ENCODE measurements around the gene EPHB2. TPM values are rescaled to one million over a fixed set of nuclear protein-coding genes. Genes with fewer than 3 reads are reported as not detected.

Gene EPHB2
- total RNA-seq, 2 experiments from 2014 or later: 0.08 TPM; not detected in 1

DNA sequence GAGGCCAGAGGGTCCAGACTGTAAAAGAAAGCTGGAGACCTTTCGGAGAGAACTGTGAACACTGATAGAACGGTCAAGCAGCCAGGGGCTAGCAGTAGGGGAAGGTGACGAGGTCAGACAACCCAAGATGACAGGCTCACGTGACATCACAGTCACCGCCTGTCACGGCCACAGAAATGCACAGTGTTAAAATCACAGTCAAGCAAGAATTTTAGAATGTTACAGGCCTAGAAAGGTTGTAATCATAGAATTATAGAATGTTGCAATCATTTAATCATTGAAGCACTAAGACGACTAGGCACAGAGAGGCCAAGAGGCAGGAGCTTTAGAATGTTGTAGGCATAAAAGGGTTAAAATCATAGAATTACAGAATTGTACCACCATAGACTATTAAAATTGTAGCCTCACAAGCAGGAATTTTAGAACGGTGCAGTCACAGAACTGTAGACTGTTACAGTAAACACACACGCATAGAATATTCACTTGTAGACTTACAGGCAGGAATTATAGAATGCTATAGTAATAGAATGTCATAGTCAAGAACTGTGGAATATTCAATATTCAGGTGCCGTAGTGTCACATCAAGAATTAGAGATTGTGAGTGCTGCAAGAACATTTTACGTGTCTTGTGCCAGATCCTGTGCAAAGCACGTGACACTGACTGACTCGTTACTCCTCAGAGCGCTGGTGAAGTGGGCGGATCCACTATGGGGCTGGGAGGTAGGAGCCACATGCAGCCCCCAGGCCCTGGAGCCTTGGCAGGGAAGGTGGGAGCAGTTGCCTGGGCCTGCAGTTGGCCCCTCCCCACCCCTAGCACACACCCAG is 118.1 kb downstream of the EPHB2 start:
- DNase-seq (no peak), ATAC-seq (ENCODE audit: poor library complexity) (no peak)
- no peaks in the 10 kb centered on the region for H3K36me3 Mint-ChIP-seq (ENCODE audit: low read depth)
- Histone ChIP-seq H3K4me1 (ENCODE audit: insufficient read depth, low read length) (no peaks in the 10 kb centered on the region), H3K27ac (ENCODE audit: low read depth in 1 of 2, low read length in 2 of 2) (no peak overlapping the region), H3K9me3 (ENCODE audit: control insufficient read depth in 1 of 2, insufficient read depth in 1 of 2, low read length in 2 of 2) (no peaks in the 10 kb centered on the region), H3K36me3 (ENCODE audit: insufficient read depth, low read length) (no peaks in the 10 kb centered on the region), H3K4me3 (ENCODE audit: low read length) (no peak overlapping the region), H3K27me3 (ENCODE audit: control insufficient read depth in 1 of 2, insufficient read depth in 2 of 2, low read length in 2 of 2) (peaks cover 0 to 5% of the 10 kb centered on the region in 2 experiments)
- H3K4me3 Mint-ChIP-seq: no peak overlapping the region
- H3K27me3 Mint-ChIP-seq: peaks cover 16% of the 10 kb centered on the region
- H3K27ac Mint-ChIP-seq: no peak overlapping the region
- intact Hi-C loops (cut with DNase I, micrococcal nuclease): no loop called here
- H3K9me3 Mint-ChIP-seq: no peaks in the 10 kb centered on the region
- ChIA-PET CTCF (no interaction called here), POLR2A (no interaction called here)
- H3K4me1 Mint-ChIP-seq (ENCODE audit: low read depth): no peaks in the 10 kb centered on the region
- TF ChIP-seq, protein P1, sequence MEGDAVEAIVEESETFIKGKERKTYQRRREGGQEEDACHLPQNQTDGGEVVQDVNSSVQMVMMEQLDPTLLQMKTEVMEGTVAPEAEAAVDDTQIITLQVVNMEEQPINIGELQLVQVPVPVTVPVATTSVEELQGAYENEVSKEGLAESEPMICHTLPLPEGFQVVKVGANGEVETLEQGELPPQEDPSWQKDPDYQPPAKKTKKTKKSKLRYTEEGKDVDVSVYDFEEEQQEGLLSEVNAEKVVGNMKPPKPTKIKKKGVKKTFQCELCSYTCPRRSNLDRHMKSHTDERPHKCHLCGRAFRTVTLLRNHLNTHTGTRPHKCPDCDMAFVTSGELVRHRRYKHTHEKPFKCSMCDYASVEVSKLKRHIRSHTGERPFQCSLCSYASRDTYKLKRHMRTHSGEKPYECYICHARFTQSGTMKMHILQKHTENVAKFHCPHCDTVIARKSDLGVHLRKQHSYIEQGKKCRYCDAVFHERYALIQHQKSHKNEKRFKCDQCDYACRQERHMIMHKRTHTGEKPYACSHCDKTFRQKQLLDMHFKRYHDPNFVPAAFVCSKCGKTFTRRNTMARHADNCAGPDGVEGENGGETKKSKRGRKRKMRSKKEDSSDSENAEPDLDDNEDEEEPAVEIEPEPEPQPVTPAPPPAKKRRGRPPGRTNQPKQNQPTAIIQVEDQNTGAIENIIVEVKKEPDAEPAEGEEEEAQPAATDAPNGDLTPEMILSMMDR (IDR thresholded peaks at IDR 0.05): no peak

DNA sequence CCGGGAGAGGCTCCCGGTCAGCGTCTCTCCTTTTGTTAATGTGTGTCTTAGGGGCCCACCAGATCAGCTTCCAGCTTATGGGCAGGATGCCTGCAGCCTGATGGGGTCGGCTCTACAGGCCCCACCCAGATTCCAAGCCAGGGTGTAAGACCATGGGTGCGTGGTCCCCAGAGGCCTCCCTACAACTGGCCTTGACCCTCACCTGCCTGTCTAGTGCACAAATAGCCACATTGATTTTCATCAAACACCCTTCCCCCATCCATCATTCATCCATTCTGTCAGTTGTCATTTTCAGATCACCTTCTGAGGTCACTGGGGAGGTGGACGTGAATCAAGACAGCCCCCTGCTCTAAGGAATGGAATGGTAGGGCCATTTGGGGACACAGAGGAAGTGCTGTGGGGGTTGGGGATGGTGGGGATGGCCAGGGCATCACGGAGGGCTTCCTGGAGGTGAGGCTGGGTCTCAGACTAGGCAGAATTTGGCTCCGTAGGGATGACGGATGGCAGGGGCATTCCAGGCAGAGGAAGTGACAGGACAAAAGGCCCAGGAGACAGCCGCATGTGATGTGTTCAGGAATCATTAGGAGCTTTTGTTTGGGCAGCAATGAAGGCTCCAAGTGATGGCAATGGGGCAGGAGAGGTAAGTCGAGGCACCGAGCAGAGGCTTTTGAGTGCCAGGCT is 118.8 kb downstream of the EPHB2 start:
- CTCF ChIA-PET: no interaction called here
- TF ChIP-seq, protein P1 (IDR thresholded peaks at IDR 0.05): no peak
- no peak overlapping the region for H3K27ac ChIP-seq (ENCODE audit: low read depth in 1 of 2, low read length in 2 of 2)
- Mint-ChIP-seq H3K9me3 (no peaks in the 10 kb centered on the region), H3K4me3 (no peak overlapping the region), H3K27ac (no peak overlapping the region), H3K27me3 (peaks cover 16% of the 10 kb centered on the region), H3K36me3 (ENCODE audit: low read depth) (no peaks in the 10 kb centered on the region), H3K4me1 (ENCODE audit: low read depth) (no peaks in the 10 kb centered on the region)
- H3K4me3 ChIP-seq (ENCODE audit: low read length): no peak overlapping the region
- H3K4me1 ChIP-seq (ENCODE audit: insufficient read depth, low read length): no peaks in the 10 kb centered on the region
- POLR2A ChIA-PET: no interaction called here
- ATAC-seq (ENCODE audit: poor library complexity) (no peak), DNase-seq (no peak)
- intact Hi-C loops (cut with DNase I, micrococcal nuclease): no loop called here
- H3K36me3 ChIP-seq (ENCODE audit: insufficient read depth, low read length): no peaks in the 10 kb centered on the region
- H3K27me3 ChIP-seq (ENCODE audit: control insufficient read depth in 1 of 2, insufficient read depth in 2 of 2, low read length in 2 of 2): peaks cover 0 to 5% of the 10 kb centered on the region in 2 experiments
- no peaks in the 10 kb centered on the region for H3K9me3 ChIP-seq (ENCODE audit: control insufficient read depth in 1 of 2, insufficient read depth in 1 of 2, low read length in 2 of 2)

DNA sequence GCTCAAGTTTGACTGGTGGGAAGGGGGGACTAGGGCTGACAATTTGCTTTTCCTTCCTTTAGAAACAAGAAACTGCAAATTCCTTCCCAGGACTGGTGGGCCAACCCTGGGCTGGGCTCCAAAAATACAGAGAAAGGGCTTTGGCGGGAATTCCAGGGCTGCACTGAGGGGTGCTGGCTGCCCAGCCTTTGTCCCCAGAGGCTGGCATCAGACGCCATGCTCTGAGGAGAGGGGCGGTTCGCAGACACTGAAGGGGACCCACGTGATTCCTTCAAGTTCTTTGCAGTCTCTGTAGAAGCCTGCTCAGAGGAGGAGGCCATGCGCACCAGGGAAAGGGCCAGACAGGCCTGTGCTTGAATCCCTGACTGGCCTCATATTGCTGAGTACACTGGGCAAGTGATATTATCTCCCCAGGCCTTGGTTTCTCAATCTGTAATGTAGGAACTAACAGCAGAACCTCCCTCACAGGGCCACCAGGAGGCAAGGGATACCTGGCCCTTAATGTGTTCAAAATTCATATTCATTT is 119.5 kb downstream of the EPHB2 start:
- TF ChIP-seq, protein P1 (IDR thresholded peaks at IDR 0.05): no peak
- DNase-seq (no peak), ATAC-seq (ENCODE audit: poor library complexity) (no peak)
- H3K27me3 Mint-ChIP-seq: peaks cover 17% of the 10 kb centered on the region
- Histone ChIP-seq H3K36me3 (ENCODE audit: insufficient read depth, low read length) (no peaks in the 10 kb centered on the region), H3K9me3 (ENCODE audit: control insufficient read depth in 1 of 2, insufficient read depth in 1 of 2, low read length in 2 of 2) (no peaks in the 10 kb centered on the region), H3K4me1 (ENCODE audit: insufficient read depth, low read length) (no peaks in the 10 kb centered on the region), H3K4me3 (ENCODE audit: low read length) (no peak overlapping the region), H3K27me3 (ENCODE audit: control insufficient read depth in 1 of 2, insufficient read depth in 2 of 2, low read length in 2 of 2) (peaks cover 0 to 5% of the 10 kb centered on the region in 2 experiments), H3K27ac (ENCODE audit: low read depth in 1 of 2, low read length in 2 of 2) (no peak overlapping the region)
- intact Hi-C loops (cut with DNase I, micrococcal nuclease): no loop called here
- H3K9me3 Mint-ChIP-seq: no peaks in the 10 kb centered on the region
- no peak overlapping the region for H3K4me3 Mint-ChIP-seq
- ChIA-PET POLR2A (no interaction called here), CTCF (no interaction called here)
- H3K4me1 Mint-ChIP-seq (ENCODE audit: low read depth): no peaks in the 10 kb centered on the region
- H3K27ac Mint-ChIP-seq: no peak overlapping the region
- no peaks in the 10 kb centered on the region for H3K36me3 Mint-ChIP-seq (ENCODE audit: low read depth)
